T-helper 2 cell treated with Interferon-gamma antibody and Interleukin-4, amounts not matched to agents 5 μg/mL and 100 μg/mL, for 36 hours (primary cell): ENCODE measurements around the gene CDC42EP4.
"Not testable (repeated sequence)": the region's sequence is repeated elsewhere in the genome, so short reads cannot be mapped to it uniquely, and the experiment has no call there.

Source experiments
- DNase-seq: peaks from one replicate; pipeline ENCODE4 v3.0.0; 2021; ENCODE audit warnings: low spot score
- H3K27ac Mint-ChIP-seq: one replicate; pipeline ENCODE4 v1.8.0; 2021; ENCODE audit warnings: mild to moderate bottlenecking, mixed read lengths
- H3K27me3 Mint-ChIP-seq: one replicate; pipeline ENCODE4 v1.8.0; 2021; ENCODE audit warnings: low read depth, mixed read lengths
- H3K36me3 Mint-ChIP-seq: one replicate; pipeline ENCODE4 v1.8.0; 2021; ENCODE audit warnings: low read depth, mixed read lengths
- H3K4me1 Mint-ChIP-seq: one replicate; pipeline ENCODE4 v1.8.0; 2021; ENCODE audit warnings: low read depth, mixed read lengths
- H3K4me3 Mint-ChIP-seq: one replicate; pipeline ENCODE4 v1.8.0; 2022; ENCODE audit warnings: mild to moderate bottlenecking, moderate library complexity, mixed read lengths
- H3K9me3 Mint-ChIP-seq: one replicate; pipeline ENCODE4 v1.8.0; 2021; ENCODE audit warnings: mixed read lengths

Gene CDC42EP4

DNA sequence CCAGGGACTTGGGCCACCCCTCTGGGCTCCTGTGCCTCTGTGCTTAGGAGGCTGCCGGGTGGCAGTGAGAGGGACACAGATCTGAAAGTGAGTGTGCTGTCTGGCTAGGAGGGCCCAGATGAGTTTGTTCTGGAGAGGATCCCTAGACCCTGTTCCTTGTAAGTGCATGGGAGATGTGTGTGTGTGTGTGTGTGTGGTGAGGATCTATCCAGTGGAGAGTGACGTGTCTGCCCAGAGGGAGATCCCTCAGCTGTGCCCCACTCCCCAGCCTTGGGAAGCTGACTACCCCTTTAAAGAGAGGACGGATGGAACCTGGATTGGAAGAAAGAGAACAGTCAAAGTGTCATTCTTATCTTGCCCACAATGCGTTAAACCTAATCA, 25.5 kb upstream of the CDC42EP4 start:
- Mint-ChIP-seq H3K27ac (no peak overlapping the region), H3K9me3 (no peaks in the 10 kb centered on the region), H3K4me1 (peaks cover 3% of the 10 kb centered on the region), H3K36me3 (no peaks in the 10 kb centered on the region), H3K4me3 (no peak overlapping the region), H3K27me3 (no peaks in the 10 kb centered on the region)
- DNase-seq: no peak

DNA sequence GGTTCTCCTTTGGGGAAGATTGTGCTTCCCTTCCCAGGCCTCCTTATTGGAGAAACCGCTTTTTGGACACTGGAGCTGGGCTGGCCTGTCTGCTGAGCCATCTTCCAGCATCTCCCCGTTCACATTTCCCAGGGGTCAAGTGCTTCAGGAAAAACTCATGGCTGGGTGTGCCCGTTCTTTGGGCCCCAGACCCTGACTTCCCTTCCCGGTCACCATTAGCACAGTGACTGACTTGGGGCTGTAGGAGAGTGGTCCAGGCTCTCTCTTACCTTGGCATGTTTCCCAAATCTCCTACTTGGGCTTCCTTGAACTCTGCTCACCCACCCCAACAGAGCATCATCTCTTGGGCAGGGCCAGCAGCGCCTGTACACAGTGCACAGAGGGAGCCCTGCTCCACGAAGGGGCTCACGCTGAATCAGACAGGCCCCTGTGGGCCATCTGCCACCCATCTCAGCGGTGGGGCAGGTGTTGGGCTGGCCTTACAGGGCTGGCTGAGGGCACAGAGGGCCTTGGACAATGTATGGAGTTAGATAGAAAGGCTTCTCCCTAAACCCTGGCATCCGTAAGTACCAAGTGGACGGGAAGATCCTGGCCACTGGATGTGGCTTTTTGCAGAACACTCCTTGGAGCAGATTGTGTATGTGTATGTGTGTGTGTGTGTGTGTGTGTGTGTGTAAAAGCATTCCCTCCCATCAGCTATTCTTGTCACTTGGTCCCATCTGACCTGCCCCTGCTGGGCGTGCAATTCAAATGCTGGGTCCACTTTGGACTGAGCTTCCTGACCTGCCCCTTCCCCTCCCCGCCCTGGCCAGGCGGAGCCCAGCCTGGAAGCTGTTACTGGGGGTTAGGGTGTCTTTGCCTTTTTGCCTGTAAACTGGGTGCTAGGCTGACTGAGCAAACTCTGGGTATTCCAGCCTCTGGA, 24.9 kb upstream of the CDC42EP4 start:
- Mint-ChIP-seq H3K4me1 (peaks cover 3% of the 10 kb centered on the region), H3K9me3 (no peaks in the 10 kb centered on the region), H3K4me3 (no peak overlapping the region), H3K27me3 (no peaks in the 10 kb centered on the region), H3K36me3 (no peaks in the 10 kb centered on the region), H3K27ac (no peak overlapping the region)
- DNase-seq: no peak

DNA sequence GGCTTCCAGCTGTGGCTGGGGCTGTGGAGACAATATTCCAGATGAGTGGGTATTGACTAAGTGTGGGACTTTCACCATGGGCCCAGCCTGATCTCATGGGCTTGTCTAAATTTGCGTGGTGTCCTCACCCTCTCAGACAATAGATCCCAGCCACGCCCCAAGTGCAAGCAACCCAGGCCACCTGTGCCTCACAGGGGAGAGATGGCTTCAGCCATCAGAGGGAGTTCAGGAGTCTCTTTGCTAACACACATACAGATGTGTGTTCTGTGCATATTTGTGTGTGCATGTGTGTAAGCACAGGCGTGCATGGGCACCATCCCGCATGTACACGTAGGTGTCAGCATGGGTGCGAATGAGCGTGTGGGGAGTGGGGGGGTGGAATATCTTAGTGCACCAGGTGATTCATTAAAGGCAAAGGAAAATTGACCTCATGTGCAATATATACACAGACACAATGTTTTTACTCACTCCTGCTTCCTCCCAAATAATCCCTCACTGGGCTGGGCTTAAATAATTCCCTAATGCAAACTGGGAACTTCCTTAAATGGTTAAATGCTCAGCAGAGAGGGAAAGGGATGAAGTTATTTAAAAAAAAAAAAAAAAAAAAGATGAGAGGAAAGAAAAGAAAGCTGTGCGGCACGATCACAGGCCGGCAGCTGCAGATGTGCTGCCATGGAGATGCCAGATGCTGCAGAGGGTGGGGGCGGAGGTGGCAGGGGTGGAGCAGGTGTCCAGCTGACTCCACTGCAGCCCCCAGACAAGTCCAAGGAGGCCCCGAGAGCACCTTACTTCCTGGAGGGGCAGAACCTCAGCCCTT, 24.0 kb upstream of the CDC42EP4 start:
- peaks cover 3% of the 10 kb centered on the region for H3K4me1 Mint-ChIP-seq
- DNase-seq: no peak
- no peaks in the 10 kb centered on the region for H3K36me3 Mint-ChIP-seq
- no peak overlapping the region for H3K27ac Mint-ChIP-seq
- no peaks in the 10 kb centered on the region for H3K9me3 Mint-ChIP-seq
- no peak overlapping the region for H3K4me3 Mint-ChIP-seq
- H3K27me3 Mint-ChIP-seq: no peaks in the 10 kb centered on the region

DNA sequence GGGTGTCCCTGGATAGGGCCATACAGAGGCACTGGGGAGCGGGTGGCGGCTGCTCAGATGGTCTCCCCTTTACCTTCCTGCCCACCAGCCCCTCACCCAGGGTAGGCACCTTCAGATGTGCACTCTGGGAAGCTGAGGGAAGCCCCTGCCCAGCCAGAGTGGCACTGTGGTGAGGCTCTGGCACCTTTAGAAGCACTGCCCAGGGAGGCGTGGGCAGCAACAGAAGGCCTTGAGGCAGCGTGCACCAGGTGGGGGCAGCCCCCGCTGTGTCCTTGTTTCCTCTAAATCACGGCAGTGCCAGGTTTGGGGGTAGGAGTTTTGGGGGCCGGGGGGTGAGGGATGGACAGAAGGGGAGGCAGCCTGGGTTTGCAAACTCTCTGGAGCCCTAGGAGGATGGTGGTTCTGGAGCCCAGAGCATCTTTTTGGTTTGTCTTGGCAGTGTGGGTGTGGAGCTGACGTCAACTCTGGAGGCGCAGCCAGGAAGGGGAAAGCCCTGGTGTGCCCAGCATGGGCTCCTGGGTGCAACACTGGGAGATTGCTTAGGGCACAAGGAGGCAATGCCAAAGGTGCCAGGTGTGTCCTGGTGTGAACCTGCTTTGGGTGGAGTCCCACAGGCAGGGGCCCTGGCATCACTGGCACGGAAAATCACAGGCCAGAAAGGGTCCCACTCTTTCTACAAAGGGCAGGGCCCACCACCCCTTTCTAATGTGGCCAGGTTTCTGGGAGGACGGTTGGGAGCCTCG, 23.1 kb upstream of the CDC42EP4 start:
- H3K4me3 Mint-ChIP-seq: no peak overlapping the region
- no peaks in the 10 kb centered on the region for H3K27me3 Mint-ChIP-seq
- no peaks in the 10 kb centered on the region for H3K4me1 Mint-ChIP-seq
- no peak overlapping the region for H3K27ac Mint-ChIP-seq
- H3K9me3 Mint-ChIP-seq: no peaks in the 10 kb centered on the region
- DNase-seq: no peak
- H3K36me3 Mint-ChIP-seq: no peaks in the 10 kb centered on the region

DNA sequence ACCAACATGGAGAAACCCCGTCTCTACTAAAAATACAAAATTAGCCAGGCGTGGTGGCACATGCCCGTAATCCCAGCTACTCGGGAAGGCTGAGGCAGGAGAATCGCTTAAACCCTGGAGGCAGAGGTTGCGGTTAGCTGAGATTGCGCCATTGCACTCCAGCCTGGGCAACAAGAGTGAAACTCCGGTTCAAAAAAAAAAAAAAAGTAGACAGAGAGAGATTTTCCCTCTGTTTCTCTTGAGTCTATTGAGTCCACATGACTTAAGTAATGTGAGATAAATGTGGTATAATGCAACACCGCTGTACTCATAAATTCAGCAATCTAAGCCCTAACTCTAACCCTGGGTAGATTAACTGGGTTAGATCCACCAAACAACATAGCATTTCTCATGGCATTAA, 21.6 kb upstream of the CDC42EP4 start:
- not testable (repeated sequence) for H3K27ac Mint-ChIP-seq, H3K36me3 Mint-ChIP-seq, H3K9me3 Mint-ChIP-seq, H3K27me3 Mint-ChIP-seq, H3K4me1 Mint-ChIP-seq, H3K4me3 Mint-ChIP-seq, DNase-seq

DNA sequence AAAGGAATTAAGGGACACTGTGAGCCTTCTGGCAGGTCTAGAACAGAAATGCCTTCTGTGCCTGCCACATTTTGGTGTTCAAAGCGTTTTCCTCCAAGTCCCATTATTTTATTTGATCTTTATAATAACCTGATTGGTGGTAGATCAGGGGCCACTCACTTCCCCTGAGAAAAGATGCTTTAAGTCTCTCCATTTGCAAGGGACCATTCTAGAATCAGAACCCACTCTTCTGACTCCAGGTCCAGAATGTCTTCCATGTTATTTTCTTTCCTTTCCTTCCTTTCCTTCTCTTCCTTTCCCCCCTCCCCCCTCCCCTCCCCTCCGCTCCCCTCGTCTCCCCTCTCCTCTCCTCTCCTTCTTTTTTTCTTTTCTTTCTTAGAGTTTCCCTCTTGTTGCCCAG, 19.3 kb upstream of the CDC42EP4 start:
- Mint-ChIP-seq H3K36me3 (no peaks in the 10 kb centered on the region), H3K27ac (no peak overlapping the region), H3K27me3 (no peaks in the 10 kb centered on the region), H3K4me3 (no peak overlapping the region), H3K9me3 (no peaks in the 10 kb centered on the region), H3K4me1 (no peaks in the 10 kb centered on the region)
- DNase-seq: no peak

DNA sequence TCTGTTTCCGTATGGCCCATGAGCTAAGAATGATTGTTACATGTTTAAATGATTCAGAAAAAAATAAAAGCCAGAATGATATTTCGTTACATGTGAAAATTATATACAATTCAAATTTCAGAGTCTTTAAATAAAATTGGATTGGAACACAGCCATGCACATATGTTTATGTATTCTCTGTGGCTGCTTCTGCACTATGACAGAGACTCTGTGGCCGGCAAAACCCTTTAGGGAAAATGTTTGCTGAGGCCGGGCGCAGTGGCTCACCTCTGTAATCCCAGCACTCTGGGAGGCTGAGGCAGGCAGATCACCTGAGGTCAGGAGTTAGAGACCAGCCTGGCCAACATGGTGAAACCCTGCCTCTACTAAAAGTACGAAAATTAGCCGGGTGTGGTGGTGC, 15.9 kb upstream of the CDC42EP4 start:
- H3K4me3 Mint-ChIP-seq: no peak overlapping the region
- no peaks in the 10 kb centered on the region for H3K27me3 Mint-ChIP-seq
- H3K27ac Mint-ChIP-seq: no peak overlapping the region
- H3K36me3 Mint-ChIP-seq: no peaks in the 10 kb centered on the region
- no peaks in the 10 kb centered on the region for H3K4me1 Mint-ChIP-seq
- no peak for DNase-seq
- no peaks in the 10 kb centered on the region for H3K9me3 Mint-ChIP-seq

DNA sequence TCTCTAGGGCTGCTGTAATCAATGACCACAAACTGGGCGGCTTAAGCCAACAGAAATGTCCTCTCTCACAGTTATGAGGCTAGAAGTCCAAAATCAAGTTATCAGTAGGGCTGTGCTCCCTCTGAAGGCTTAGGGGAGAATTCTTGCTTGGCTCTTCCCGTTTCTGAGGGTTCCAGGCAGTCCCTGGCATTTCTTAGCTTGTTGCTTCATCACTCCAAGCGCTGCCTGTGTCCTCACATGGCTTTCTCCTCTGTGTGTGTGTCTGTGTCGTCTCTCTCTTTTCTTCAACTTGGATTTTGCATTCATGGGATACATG, 13.7 kb upstream of the CDC42EP4 start:
- no peaks in the 10 kb centered on the region for H3K27me3 Mint-ChIP-seq
- H3K4me3 Mint-ChIP-seq: no peak overlapping the region
- no peak overlapping the region for H3K27ac Mint-ChIP-seq
- H3K36me3 Mint-ChIP-seq: no peaks in the 10 kb centered on the region
- no peak for DNase-seq
- no peaks in the 10 kb centered on the region for H3K9me3 Mint-ChIP-seq
- no peaks in the 10 kb centered on the region for H3K4me1 Mint-ChIP-seq

DNA sequence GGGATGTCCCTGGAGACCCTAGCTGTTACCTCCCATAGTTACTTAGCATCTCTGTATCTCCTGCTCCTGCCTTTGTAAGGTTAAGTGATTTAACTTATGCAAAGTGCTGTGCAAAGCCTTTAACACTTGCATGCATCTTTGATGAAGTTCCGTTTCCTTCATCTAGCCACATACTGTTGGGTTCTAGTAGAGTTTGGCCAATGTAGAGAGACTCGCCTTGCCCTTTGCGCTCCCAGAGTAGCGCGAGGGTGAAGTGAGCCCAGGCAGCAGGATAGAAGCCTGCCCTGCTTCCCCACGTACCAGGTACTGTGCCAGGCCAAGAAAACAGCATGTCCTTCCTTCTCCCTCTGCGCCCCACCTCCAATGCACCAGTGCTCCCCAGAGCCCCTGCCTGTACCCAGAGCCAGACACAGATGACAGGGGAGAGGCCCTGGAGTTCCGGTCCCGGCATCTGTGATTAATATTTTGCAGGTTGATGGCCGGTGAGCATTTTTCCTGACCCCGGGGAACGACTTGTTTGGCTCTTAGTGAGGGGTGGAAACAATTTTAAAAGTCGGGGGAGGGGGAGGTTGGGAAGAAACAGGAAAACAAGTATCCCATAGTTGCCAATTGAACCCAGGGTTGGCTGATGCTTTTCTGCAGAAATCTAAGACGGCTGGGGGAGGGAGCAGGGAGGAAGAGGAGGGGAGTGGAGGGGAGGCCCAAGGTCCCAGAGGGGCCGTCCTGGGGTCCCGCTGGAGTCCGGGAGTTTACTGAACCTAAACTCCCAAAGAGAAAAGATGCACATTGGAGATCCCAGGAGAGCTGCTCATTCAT, 13.1 kb upstream of the CDC42EP4 start:
- H3K4me3 Mint-ChIP-seq: no peak overlapping the region
- H3K27ac Mint-ChIP-seq: no peak overlapping the region
- H3K9me3 Mint-ChIP-seq: no peaks in the 10 kb centered on the region
- no peak for DNase-seq
- no peaks in the 10 kb centered on the region for H3K36me3 Mint-ChIP-seq
- H3K4me1 Mint-ChIP-seq: no peaks in the 10 kb centered on the region
- H3K27me3 Mint-ChIP-seq: peaks cover 2% of the 10 kb centered on the region

DNA sequence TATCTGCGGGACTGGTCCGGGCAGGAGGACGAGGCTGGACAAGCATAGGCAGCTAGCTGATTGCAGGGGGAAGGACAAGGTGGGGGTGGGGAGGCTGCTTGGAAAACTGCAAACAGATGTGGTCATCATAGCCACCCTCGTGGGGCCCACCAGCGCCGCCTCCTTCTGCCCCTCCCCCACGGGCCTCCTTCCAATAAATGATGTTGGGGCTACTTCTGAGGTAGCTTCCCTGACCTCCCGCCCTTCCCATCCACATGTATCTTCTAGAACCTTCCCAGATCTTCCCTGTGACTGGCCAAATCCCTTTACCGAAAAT, 12.3 kb upstream of the CDC42EP4 start:
- Mint-ChIP-seq H3K9me3 (no peaks in the 10 kb centered on the region), H3K4me3 (no peak overlapping the region), H3K4me1 (no peaks in the 10 kb centered on the region), H3K27me3 (peaks cover 3% of the 10 kb centered on the region), H3K27ac (no peak overlapping the region), H3K36me3 (no peaks in the 10 kb centered on the region)
- no peak for DNase-seq

DNA sequence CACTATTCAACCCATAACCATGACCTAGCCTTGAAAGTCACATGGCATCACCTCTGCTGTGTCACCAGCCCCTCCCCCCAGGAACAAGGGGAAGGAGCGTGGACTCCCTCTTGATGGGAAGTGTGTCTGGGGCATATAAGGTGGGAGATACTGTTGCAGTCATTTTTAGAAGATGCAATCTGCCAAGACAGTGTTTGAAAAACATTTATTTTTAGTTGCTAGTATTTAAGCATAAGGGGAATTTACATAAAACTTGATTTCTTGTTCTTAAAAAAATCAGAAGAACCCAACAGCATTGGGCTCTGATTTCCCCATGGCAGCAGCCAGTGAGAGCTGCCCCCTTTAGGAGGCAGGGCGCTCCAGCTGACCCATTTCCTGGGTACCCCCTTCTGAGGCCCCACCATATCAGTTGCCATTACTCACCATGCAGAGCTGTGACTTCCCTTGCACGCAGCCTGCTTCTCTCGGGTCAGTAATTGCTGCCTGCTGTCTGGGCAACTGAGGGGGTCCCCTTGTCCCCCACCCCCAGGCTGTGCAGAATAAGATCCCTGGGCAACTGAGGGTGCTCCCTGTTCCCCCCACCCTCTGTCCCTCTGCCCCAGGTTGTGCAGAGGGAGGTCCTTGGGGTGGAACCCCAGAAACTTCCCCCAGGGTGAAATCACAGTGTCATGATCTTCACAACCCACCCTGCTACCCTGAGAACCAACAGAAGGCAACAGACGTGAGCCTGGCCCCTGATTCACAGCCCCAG, 11.8 kb upstream of the CDC42EP4 start:
- no peak overlapping the region for H3K4me3 Mint-ChIP-seq
- H3K36me3 Mint-ChIP-seq: no peaks in the 10 kb centered on the region
- H3K27me3 Mint-ChIP-seq: peaks cover 3% of the 10 kb centered on the region
- no peaks in the 10 kb centered on the region for H3K9me3 Mint-ChIP-seq
- no peak for DNase-seq
- H3K4me1 Mint-ChIP-seq: no peaks in the 10 kb centered on the region
- no peak overlapping the region for H3K27ac Mint-ChIP-seq

DNA sequence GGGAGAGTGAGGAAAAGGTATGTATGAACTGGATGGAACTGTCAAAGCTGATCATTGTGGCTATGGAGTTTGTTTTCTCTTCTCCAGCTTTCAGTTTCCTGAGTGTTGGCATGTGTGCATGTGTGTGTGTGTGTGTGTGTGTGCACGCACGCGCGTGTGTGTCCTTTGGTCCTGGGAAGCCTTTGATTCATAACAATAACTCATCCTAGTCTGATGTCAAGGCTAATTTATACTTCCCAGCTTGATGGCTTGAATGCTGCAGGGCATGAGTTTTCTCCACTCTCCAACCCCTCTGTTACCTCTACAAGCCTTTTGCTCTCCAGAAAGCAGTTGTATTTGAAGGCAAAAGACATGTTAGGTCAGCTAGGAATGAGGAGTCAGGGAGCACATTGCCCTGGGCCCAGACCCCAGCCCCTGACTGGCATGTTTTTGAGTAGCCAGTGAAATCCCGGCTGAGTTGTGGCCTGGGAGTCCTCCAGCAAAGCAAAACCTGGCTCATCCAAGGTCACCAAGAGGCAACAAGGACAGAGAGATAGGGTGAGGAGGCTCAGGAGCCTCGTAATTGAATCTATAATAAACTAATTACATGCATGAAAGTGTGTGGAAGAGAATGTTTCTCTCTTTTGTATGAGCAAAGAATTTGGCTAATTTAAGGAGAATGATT, 8.9 kb upstream of the CDC42EP4 start:
- no peaks in the 10 kb centered on the region for H3K4me1 Mint-ChIP-seq
- no peaks in the 10 kb centered on the region for H3K9me3 Mint-ChIP-seq
- no peak overlapping the region for H3K27ac Mint-ChIP-seq
- no peaks in the 10 kb centered on the region for H3K36me3 Mint-ChIP-seq
- DNase-seq: no peak
- peaks cover 3% of the 10 kb centered on the region for H3K27me3 Mint-ChIP-seq
- H3K4me3 Mint-ChIP-seq: no peak overlapping the region

DNA sequence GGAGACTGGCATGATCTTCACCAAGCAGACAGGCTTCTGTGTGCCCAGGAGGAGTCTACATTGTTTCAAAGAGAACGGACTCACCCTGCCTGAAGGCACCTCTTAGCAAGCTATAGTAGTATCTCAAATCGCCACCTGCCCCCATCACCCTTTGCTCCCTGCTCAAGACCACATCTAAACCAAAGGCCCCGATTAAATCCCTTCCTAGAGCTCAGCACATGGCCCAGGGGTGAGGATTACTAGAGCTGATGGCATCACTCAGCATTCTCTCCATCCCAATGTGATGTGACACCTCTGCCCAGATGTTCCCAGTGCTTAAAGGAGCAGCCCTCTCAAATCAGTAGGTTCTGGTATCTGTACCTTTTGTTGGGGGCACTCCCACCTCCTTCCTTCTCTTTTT, 8.0 kb upstream of the CDC42EP4 start:
- no peak overlapping the region for H3K27ac Mint-ChIP-seq
- no peak for DNase-seq
- H3K4me1 Mint-ChIP-seq: no peaks in the 10 kb centered on the region
- H3K27me3 Mint-ChIP-seq: peaks cover 3% of the 10 kb centered on the region
- H3K9me3 Mint-ChIP-seq: no peaks in the 10 kb centered on the region
- no peaks in the 10 kb centered on the region for H3K36me3 Mint-ChIP-seq
- H3K4me3 Mint-ChIP-seq: no peak overlapping the region
